Naive B cell (primary cell): ENCODE measurements around the gene SLC16A11. TPM values are rescaled to one million over a fixed set of nuclear protein-coding genes. Genes with fewer than 3 reads are reported as not detected.
"Not testable (repeated sequence)": the region's sequence is repeated elsewhere in the genome, so short reads cannot be mapped to it uniquely, and the experiment has no call there.

Source experiments
- ATAC-seq, 2 donors: fragments of 150-1000 bp; cut with Tn5 transposase; 2 replicates each; pipeline ENCODE4 v1.10.0; 2021; ENCODE audit warnings: low read depth in 2 of 2, mild to moderate bottlenecking in 2 of 2, moderate library complexity in 2 of 2
- DNase-seq: peaks from one replicate; pipeline ENCODE4 v3.0.0; 2022
- H3K27ac Mint-ChIP-seq, 6 donors: one replicate each; pipeline ENCODE4 v1.8.0; 2020 to 2022; ENCODE audit warnings: mild to moderate bottlenecking in 6 of 6, mixed read lengths in 6 of 6, moderate library complexity in 5 of 6, inconsistent platforms in 2 of 6
- H3K27me3 Mint-ChIP-seq, 3 donors: one replicate each; pipeline ENCODE4 v1.8.0; 2021 to 2022; ENCODE audit warnings: mixed read lengths in 3 of 3, mild to moderate bottlenecking in 1 of 3
- H3K36me3 Mint-ChIP-seq, 2 donors: one replicate each; pipeline ENCODE4 v1.8.0; 2020 to 2022; ENCODE audit warnings: mixed read lengths in 2 of 2, inconsistent platforms in 1 of 2, mild to moderate bottlenecking in 1 of 2
- H3K4me1 Mint-ChIP-seq, 3 donors: one replicate each; pipeline ENCODE4 v1.8.0; 2020 to 2022; ENCODE audit warnings: mixed read lengths in 3 of 3, inconsistent platforms in 1 of 3, mild to moderate bottlenecking in 1 of 3, moderate library complexity in 1 of 3
- H3K4me3 Mint-ChIP-seq, 8 donors: one replicate each; pipeline ENCODE4 v1.8.0; 2020 to 2022; ENCODE audit warnings: mild to moderate bottlenecking in 8 of 8, mixed read lengths in 8 of 8, moderate library complexity in 8 of 8, inconsistent platforms in 2 of 8
- H3K9me3 Mint-ChIP-seq, 7 donors: one replicate each; pipeline ENCODE4 v1.8.0; 2020 to 2022; ENCODE audit warnings: mixed read lengths in 7 of 7, mild to moderate bottlenecking in 5 of 7, inconsistent platforms in 2 of 7, moderate library complexity in 1 of 7
- polyA plus RNA-seq, 6 donors: library from polyadenylated mRNA; unstranded; fragments of 300-500 nt; fragmentation: Illumina TruSeq; gene quantifications; one replicate each; pipeline ENCODE4 v1.2.3, GENCODE V29; 2021; ENCODE audit warnings: low read depth in 6 of 6

The SLC16A11 gene
- polyA plus RNA-seq, 6 donors from 2014 or later, result 1.8 to 3.6 (median 2.3) TPM; not detected in 1

GRCh38 chr17:7074931-7075330, 31.0 kb upstream of the SLC16A11 start:
- no peak for DNase-seq
- Mint-ChIP-seq H3K27ac (no peak overlapping the region), H3K27me3 (peaks cover 0 to 38% (median 13%) of the 10 kb centered on the region in 3 donors), H3K4me1 (peaks cover 6 to 31% (median 10%) of the 10 kb centered on the region in 3 donors), H3K36me3 (no peaks in the 10 kb centered on the region), H3K9me3 (no peaks in the 10 kb centered on the region), H3K4me3 (no peak overlapping the region)
- ATAC-seq, result no peak

GRCh38 chr17:7072406-7072805, 28.5 kb upstream of the SLC16A11 start:
- Mint-ChIP-seq H3K36me3 (peaks cover 9 to 22% of the 10 kb centered on the region in 2 donors), H3K27ac (peak overlapping the region in 5 of 6 donors; percentile 20 to 95 (median 72)), H3K9me3 (peaks cover 9 to 20% (median 15%) of the 10 kb centered on the region in 7 donors), H3K4me1 (peaks cover 6 to 31% (median 10%) of the 10 kb centered on the region in 3 donors), H3K27me3 (peaks cover 0 to 36% (median 19%) of the 10 kb centered on the region in 3 donors), H3K4me3 (peak overlapping the region in 5 of 8 donors; percentile 4 to 78 (median 56))
- DNase-seq (no peak), ATAC-seq (no peak)

GRCh38 chr17:7070712-7071111, 26.8 kb upstream of the SLC16A11 start:
- peak overlapping the region in 1 of 6 donors; percentile 34 for H3K27ac Mint-ChIP-seq
- no peak for DNase-seq
- H3K4me1 Mint-ChIP-seq, result peaks cover 6 to 26% (median 10%) of the 10 kb centered on the region in 3 donors
- no peak overlapping the region for H3K4me3 Mint-ChIP-seq
- no peak for ATAC-seq
- H3K27me3 Mint-ChIP-seq, result peaks cover 0 to 35% (median 24%) of the 10 kb centered on the region in 3 donors
- peaks cover 9 to 25% of the 10 kb centered on the region in 2 donors for H3K36me3 Mint-ChIP-seq
- H3K9me3 Mint-ChIP-seq, result peaks cover 11 to 30% (median 18%) of the 10 kb centered on the region in 7 donors

GRCh38 chr17:7068268-7068667, 24.4 kb upstream of the SLC16A11 start:
- peak overlapping the region in 1 of 6 donors; percentile 88 for H3K27ac Mint-ChIP-seq
- H3K27me3 Mint-ChIP-seq, result peaks cover 7 to 56% (median 39%) of the 10 kb centered on the region in 3 donors
- ATAC-seq (no peak), DNase-seq (no peak)
- peaks cover 9 to 25% of the 10 kb centered on the region in 2 donors for H3K36me3 Mint-ChIP-seq
- peaks cover 11 to 30% (median 18%) of the 10 kb centered on the region in 7 donors for H3K9me3 Mint-ChIP-seq
- H3K4me3 Mint-ChIP-seq, result no peak overlapping the region
- H3K4me1 Mint-ChIP-seq, result peaks cover 6 to 25% (median 13%) of the 10 kb centered on the region in 3 donors

GRCh38 chr17:7067198-7067597, 23.3 kb upstream of the SLC16A11 start:
- Mint-ChIP-seq H3K27ac (no peak overlapping the region), H3K36me3 (peaks cover 9 to 25% of the 10 kb centered on the region in 2 donors), H3K4me1 (peaks cover under 1 to 14% (median 9%) of the 10 kb centered on the region in 3 donors), H3K27me3 (peaks cover 8 to 57% (median 47%) of the 10 kb centered on the region in 3 donors), H3K9me3 (peaks cover 11 to 30% (median 18%) of the 10 kb centered on the region in 7 donors), H3K4me3 (no peak overlapping the region)
- ATAC-seq, result no peak
- no peak for DNase-seq

- peaks cover 11 to 29% (median 18%) of the 10 kb centered on the region in 7 donors for H3K9me3 Mint-ChIP-seq
- peaks cover 9 to 21% of the 10 kb centered on the region in 2 donors for H3K36me3 Mint-ChIP-seq
- ATAC-seq, result no peak
- H3K27ac Mint-ChIP-seq, result peak overlapping the region in 1 of 6 donors; percentile 37
- DNase-seq, result no peak
- H3K4me3 Mint-ChIP-seq, result no peak overlapping the region
- peaks cover 14 to 52% (median 42%) of the 10 kb centered on the region in 3 donors for H3K27me3 Mint-ChIP-seq
- peaks cover 0 to 3% (median 0%) of the 10 kb centered on the region in 3 donors for H3K4me1 Mint-ChIP-seq
Observed at GRCh38 chr17:7064261-7064660, 20.4 kb upstream of the SLC16A11 start.

- ATAC-seq, result no peak
- Mint-ChIP-seq H3K27me3 (peaks cover 20 to 56% (median 42%) of the 10 kb centered on the region in 3 donors), H3K4me3 (no peak overlapping the region), H3K27ac (peak overlapping the region in 1 of 6 donors; percentile 79), H3K36me3 (peaks cover 6 to 15% of the 10 kb centered on the region in 2 donors), H3K9me3 (peaks cover 6 to 22% (median 14%) of the 10 kb centered on the region in 7 donors), H3K4me1 (peaks cover 0 to 3% (median 0%) of the 10 kb centered on the region in 3 donors)
- no peak for DNase-seq
Observed at GRCh38 chr17:7063518-7064094, 19.7 kb upstream of the SLC16A11 start.

- DNase-seq (no peak), ATAC-seq (no peak)
- Mint-ChIP-seq H3K27ac (peak overlapping the region in 1 of 6 donors; percentile 60), H3K4me3 (no peak overlapping the region), H3K27me3 (peaks cover 20 to 40% (median 28%) of the 10 kb centered on the region in 3 donors), H3K9me3 (no peaks in the 10 kb centered on the region), H3K4me1 (peaks cover 0 to 3% (median 0%) of the 10 kb centered on the region in 3 donors), H3K36me3 (no peaks in the 10 kb centered on the region)
Observed at GRCh38 chr17:7060165-7060891, 16.4 kb upstream of the SLC16A11 start.

- Mint-ChIP-seq H3K27me3 (peaks cover 20 to 30% (median 24%) of the 10 kb centered on the region in 3 donors), H3K27ac (peak overlapping the region in 2 of 6 donors; percentile 54 to 75), H3K36me3 (no peaks in the 10 kb centered on the region), H3K9me3 (no peaks in the 10 kb centered on the region), H3K4me1 (peaks cover 0 to 3% (median 0%) of the 10 kb centered on the region in 3 donors), H3K4me3 (no peak overlapping the region)
- no peak for DNase-seq
- no peak for ATAC-seq
Observed at GRCh38 chr17:7058831-7059447, 15.0 kb upstream of the SLC16A11 start.

- ATAC-seq (no peak), DNase-seq (no peak)
- Mint-ChIP-seq H3K4me1 (peaks cover 0 to 4% (median 3%) of the 10 kb centered on the region in 3 donors), H3K9me3 (no peaks in the 10 kb centered on the region), H3K27ac (no peak overlapping the region), H3K27me3 (peaks cover 9 to 14% (median 12%) of the 10 kb centered on the region in 3 donors), H3K4me3 (no peak overlapping the region), H3K36me3 (no peaks in the 10 kb centered on the region)
Observed at GRCh38 chr17:7056386-7056785, 12.5 kb upstream of the SLC16A11 start.

- ATAC-seq, H3K4me3 Mint-ChIP-seq, H3K36me3 Mint-ChIP-seq, DNase-seq, H3K9me3 Mint-ChIP-seq: not testable (repeated sequence)
- Mint-ChIP-seq H3K4me1 (peaks cover 16 to 24% (median 20%) of the 10 kb centered on the region in 3 donors), H3K27me3 (peaks cover 0 to 12% (median 4%) of the 10 kb centered on the region in 3 donors), H3K27ac (peak overlapping the region in 1 of 6 donors; percentile 27)
Observed at GRCh38 chr17:7050583-7050982, 6.7 kb upstream of the SLC16A11 start.

GRCh38 chr17:7048968-7049367, 5.1 kb upstream of the SLC16A11 start:
- peak overlapping the region in 1 of 8 donors; percentile 19 for H3K4me3 Mint-ChIP-seq

GRCh38 chr17:7047566-7047965, 3.7 kb upstream of the SLC16A11 start:
- ATAC-seq (no peak), DNase-seq (no peak)
- H3K4me3 Mint-ChIP-seq, result peak overlapping the region in 6 of 8 donors; percentile 25 to 93 (median 84)
- H3K4me1 Mint-ChIP-seq, result peaks cover 28 to 34% (median 30%) of the 10 kb centered on the region in 3 donors
- H3K9me3 Mint-ChIP-seq, result no peaks in the 10 kb centered on the region
- peaks cover 0 to 12% (median 4%) of the 10 kb centered on the region in 3 donors for H3K27me3 Mint-ChIP-seq
- H3K27ac Mint-ChIP-seq, result peak overlapping the region; percentile 24 to 97 (median 86)
- H3K36me3 Mint-ChIP-seq, result no peaks in the 10 kb centered on the region

More at GRCh38 chr17:7048968-7049367, 5.1 kb upstream of the SLC16A11 start:
- Mint-ChIP-seq H3K27me3 (peaks cover 0 to 12% (median 4%) of the 10 kb centered on the region in 3 donors), H3K27ac (peak overlapping the region in 2 of 6 donors; percentile 9 to 74), H3K9me3 (no peaks in the 10 kb centered on the region), H3K4me1 (peaks cover 19 to 31% (median 22%) of the 10 kb centered on the region in 3 donors), H3K36me3 (no peaks in the 10 kb centered on the region)
- no peak for DNase-seq
- no peak for ATAC-seq
